HG02763 (cell line): ENCODE measurements around the gene ACVR1B.

Experiments used
- ATAC-seq: cut with Tn5 transposase; IDR thresholded peaks from one replicate; pipeline ENCODE4 v1.9.1; 2021; ENCODE audit warnings: mild to moderate bottlenecking, moderate library complexity; ENCODE audit not compliant: unreplicated experiment

The ACVR1B gene

GRCh38 chr12:52042706-52043385 lies 91.3 kb downstream of the ACVR1B start:
- no peak for ATAC-seq

GRCh38 chr12:52043386-52044212 lies 92.1 kb downstream of the ACVR1B start:
- no peak for ATAC-seq

- no peak for ATAC-seq
These were observed 92.9 kb downstream of the ACVR1B start for GRCh38 chr12:52044292-52044983.

GRCh38 chr12:52045794-52046199 lies 94.3 kb downstream of the ACVR1B start:
- no peak for ATAC-seq
